Measurements from ENCODE around the gene FAF1. TPM values are rescaled to one million over a fixed set of nuclear protein-coding genes. Genes with fewer than 3 reads are reported as not detected.

The FAF1 gene
- total RNA-seq, 1 experiment from 2014 or later = 78.7 TPM

DNA sequence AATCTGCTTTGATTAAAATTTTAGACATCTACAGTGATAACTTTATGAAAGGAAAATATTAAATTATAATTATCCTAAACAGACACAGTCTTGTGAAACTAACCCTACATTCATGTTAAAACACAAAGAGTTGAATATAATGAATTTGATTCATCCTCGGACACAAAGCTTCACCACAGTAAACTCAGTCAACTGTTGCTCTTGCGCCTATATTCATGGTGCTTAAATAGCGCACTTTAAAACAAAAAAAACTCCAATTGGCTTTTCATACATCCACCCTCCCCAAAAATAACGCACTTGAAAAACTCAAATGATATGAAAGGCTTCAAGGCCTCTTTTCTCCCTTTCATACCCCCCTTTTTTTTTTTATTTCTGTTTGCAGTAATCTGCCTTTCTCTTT is 260.3 kb downstream of the FAF1 start:
- DNase-seq = no peak
- H3K4me3 Mint-ChIP-seq (ENCODE audit: unreplicated experiment) = no peak overlapping the region
- H3K36me3 Mint-ChIP-seq (ENCODE audit: insufficient read depth, unreplicated experiment) = peaks cover 9% of the 10 kb centered on the region
- no TSS peak for BruUV-seq (replicated peaks)
- no peaks in the 10 kb centered on the region for H3K4me1 ChIP-seq
- H3K4me1 Mint-ChIP-seq (ENCODE audit: low read depth, unreplicated experiment) = peaks cover 5% of the 10 kb centered on the region
- no peak overlapping the region for H3K4me3 ChIP-seq (ENCODE audit: low read depth, low read length)
- ChIA-PET POLR2A (no interaction called here), CTCF (no interaction called here)
- no peaks in the 10 kb centered on the region for H3K9me3 Mint-ChIP-seq (ENCODE audit: unreplicated experiment)
- no peaks in the 10 kb centered on the region for H3K27me3 ChIP-seq (replicated peaks; ENCODE audit: control insufficient read depth, insufficient read depth, low read length)
- H3K36me3 ChIP-seq (ENCODE audit: control insufficient read depth, insufficient read depth, low read length) = no peaks in the 10 kb centered on the region
- TF ChIP-seq, protein P1, sequence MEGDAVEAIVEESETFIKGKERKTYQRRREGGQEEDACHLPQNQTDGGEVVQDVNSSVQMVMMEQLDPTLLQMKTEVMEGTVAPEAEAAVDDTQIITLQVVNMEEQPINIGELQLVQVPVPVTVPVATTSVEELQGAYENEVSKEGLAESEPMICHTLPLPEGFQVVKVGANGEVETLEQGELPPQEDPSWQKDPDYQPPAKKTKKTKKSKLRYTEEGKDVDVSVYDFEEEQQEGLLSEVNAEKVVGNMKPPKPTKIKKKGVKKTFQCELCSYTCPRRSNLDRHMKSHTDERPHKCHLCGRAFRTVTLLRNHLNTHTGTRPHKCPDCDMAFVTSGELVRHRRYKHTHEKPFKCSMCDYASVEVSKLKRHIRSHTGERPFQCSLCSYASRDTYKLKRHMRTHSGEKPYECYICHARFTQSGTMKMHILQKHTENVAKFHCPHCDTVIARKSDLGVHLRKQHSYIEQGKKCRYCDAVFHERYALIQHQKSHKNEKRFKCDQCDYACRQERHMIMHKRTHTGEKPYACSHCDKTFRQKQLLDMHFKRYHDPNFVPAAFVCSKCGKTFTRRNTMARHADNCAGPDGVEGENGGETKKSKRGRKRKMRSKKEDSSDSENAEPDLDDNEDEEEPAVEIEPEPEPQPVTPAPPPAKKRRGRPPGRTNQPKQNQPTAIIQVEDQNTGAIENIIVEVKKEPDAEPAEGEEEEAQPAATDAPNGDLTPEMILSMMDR (IDR thresholded peaks at IDR 0.05; ENCODE audit: insufficient read depth in 1 of 2, low read depth in 1 of 2, low read length in 1 of 2, severe bottlenecking in 1 of 2, unreplicated experiment in 1 of 2) = no peak
- intact Hi-C loops (cut with micrococcal nuclease; ENCODE audit: unreplicated experiment) = no loop called here
- no peaks in the 10 kb centered on the region for H3K9me3 ChIP-seq
- no peak overlapping the region for H3K27ac Mint-ChIP-seq (ENCODE audit: unreplicated experiment)
- no peaks in the 10 kb centered on the region for H3K27me3 Mint-ChIP-seq (ENCODE audit: insufficient read depth, unreplicated experiment)

DNA sequence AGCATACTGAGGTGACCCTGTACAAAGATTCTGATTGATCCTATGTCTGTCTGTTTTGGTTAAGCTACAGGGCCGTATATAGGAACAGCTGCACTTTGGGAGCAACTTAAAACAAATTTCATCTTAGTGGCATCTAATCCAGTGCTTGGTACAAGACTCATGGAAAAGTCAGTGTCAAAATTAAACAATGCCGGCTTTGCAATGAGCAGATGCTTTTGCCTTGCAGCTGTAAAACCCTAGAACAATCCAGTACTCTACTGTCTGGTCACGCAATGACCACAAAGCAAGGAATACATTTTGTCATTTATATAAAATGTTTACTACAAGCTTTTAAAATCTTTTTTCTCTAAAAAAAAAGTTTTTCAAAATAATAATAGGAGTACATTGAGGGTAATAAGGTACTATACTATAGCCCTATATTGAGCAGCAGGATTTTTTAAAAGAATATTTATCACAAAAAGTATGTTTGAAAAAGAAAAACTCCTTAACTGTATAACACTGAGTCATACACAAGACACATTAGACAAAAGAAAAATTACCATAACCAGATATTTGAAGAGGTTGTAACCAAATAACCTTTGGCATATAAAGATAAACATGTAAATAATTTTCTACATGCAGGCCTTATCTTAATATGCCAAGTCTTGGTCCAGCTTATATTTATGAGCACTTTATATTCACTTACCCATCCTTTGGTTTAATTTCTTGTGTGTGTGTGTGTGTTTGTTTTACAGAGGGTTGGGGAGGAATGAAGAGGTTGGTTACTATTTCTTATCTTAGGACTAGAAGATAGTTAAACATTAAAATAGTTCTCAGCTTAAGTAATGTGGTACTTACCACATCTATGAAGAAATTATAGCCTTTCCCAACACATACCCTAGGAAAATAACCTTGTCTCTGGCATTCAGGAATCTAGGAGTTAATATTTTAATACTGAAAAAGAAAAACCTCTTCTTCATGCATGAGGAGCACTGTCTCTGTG is 262.3 kb downstream of the FAF1 start:
- intact Hi-C loops (cut with micrococcal nuclease; ENCODE audit: unreplicated experiment) = no loop called here
- peaks cover 5% of the 10 kb centered on the region for H3K4me1 Mint-ChIP-seq (ENCODE audit: low read depth, unreplicated experiment)
- H3K27ac Mint-ChIP-seq (ENCODE audit: unreplicated experiment) = no peak overlapping the region
- no peaks in the 10 kb centered on the region for H3K9me3 Mint-ChIP-seq (ENCODE audit: unreplicated experiment)
- H3K27me3 ChIP-seq (replicated peaks; ENCODE audit: control insufficient read depth, insufficient read depth, low read length) = no peaks in the 10 kb centered on the region
- H3K4me3 Mint-ChIP-seq (ENCODE audit: unreplicated experiment) = no peak overlapping the region
- H3K9me3 ChIP-seq = no peaks in the 10 kb centered on the region
- no peak for DNase-seq
- H3K36me3 Mint-ChIP-seq (ENCODE audit: insufficient read depth, unreplicated experiment) = peaks cover 9% of the 10 kb centered on the region
- POLR2A ChIA-PET = no interaction called here
- TF ChIP-seq, protein P1 (IDR thresholded peaks at IDR 0.05; ENCODE audit: insufficient read depth in 1 of 2, low read depth in 1 of 2, low read length in 1 of 2, severe bottlenecking in 1 of 2, unreplicated experiment in 1 of 2) = no peak
- H3K36me3 ChIP-seq (ENCODE audit: control insufficient read depth, insufficient read depth, low read length) = no peaks in the 10 kb centered on the region
- no peak overlapping the region for H3K4me3 ChIP-seq (ENCODE audit: low read depth, low read length)
- no peaks in the 10 kb centered on the region for H3K27me3 Mint-ChIP-seq (ENCODE audit: insufficient read depth, unreplicated experiment)
- CTCF ChIA-PET = interaction anchor here (0.7 kb wide), 1 partner anchor 459 kb away, joined by 3 read pairs; no protein-coding TSS in a partner anchor
- H3K4me1 ChIP-seq = no peaks in the 10 kb centered on the region
- BruUV-seq (replicated peaks) = no TSS peak

DNA sequence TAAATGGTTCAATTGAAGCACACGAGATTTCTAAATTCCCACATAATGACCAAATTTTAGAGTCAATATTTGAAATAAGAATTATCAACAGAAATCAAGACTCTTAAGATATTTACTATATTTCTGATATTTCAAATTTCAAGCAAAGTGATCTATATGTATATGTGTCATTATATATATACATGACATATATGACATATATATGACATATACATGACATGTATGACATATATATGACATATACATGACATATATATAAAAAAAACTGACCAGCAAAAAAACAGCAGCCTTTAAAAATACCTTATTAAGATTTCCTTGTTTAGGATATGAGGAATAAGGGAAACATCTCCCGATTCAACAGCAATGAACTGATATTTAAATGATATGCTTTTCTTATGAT is 266.2 kb downstream of the FAF1 start:
- no peak for DNase-seq
- no peaks in the 10 kb centered on the region for H3K9me3 Mint-ChIP-seq (ENCODE audit: unreplicated experiment)
- Histone ChIP-seq H3K9me3 (no peaks in the 10 kb centered on the region), H3K27me3 (replicated peaks; ENCODE audit: control insufficient read depth, insufficient read depth, low read length) (no peaks in the 10 kb centered on the region), H3K4me1 (no peaks in the 10 kb centered on the region), H3K36me3 (ENCODE audit: control insufficient read depth, insufficient read depth, low read length) (no peaks in the 10 kb centered on the region), H3K4me3 (ENCODE audit: low read depth, low read length) (no peak overlapping the region)
- no peak overlapping the region for H3K27ac Mint-ChIP-seq (ENCODE audit: unreplicated experiment)
- CTCF ChIA-PET = no interaction called here
- H3K36me3 Mint-ChIP-seq (ENCODE audit: insufficient read depth, unreplicated experiment) = no peaks in the 10 kb centered on the region
- POLR2A ChIA-PET = no interaction called here
- peaks cover 5% of the 10 kb centered on the region for H3K4me1 Mint-ChIP-seq (ENCODE audit: low read depth, unreplicated experiment)
- no TSS peak for BruUV-seq (replicated peaks)
- H3K27me3 Mint-ChIP-seq (ENCODE audit: insufficient read depth, unreplicated experiment) = no peaks in the 10 kb centered on the region
- no peak overlapping the region for H3K4me3 Mint-ChIP-seq (ENCODE audit: unreplicated experiment)
- TF ChIP-seq, protein P1 (IDR thresholded peaks at IDR 0.05; ENCODE audit: insufficient read depth in 1 of 2, low read depth in 1 of 2, low read length in 1 of 2, severe bottlenecking in 1 of 2, unreplicated experiment in 1 of 2) = no peak
- intact Hi-C loops (cut with micrococcal nuclease; ENCODE audit: unreplicated experiment) = no loop called here
